Adrenal gland (tissue), 5 donors: ENCODE measurements around the gene RBM19.

Experiments
- CTCF ChIP-seq, 6 experiments: fragments of 450-650 bp in 4 of 6; fragments of 200-600 bp in 2 of 6; sonication (generic) in 1 of 6; IDR thresholded peaks; 1 replicate in 5 of 6; 2 replicates in 1 of 6; pipeline versions ENCODE4 v1.5.1 to v1.8.0; 2016 to 2021; ENCODE audit warnings: antibody characterized with exemption in 6 of 6, mild to moderate bottlenecking in 2 of 6, moderate library complexity in 1 of 6
- POLR2A ChIP-seq, 2 donors: fragments of 450-650 bp; IDR thresholded peaks; one replicate each; pipeline ENCODE4 v1.6.1; 2017; ENCODE audit warnings: antibody characterized with exemption in 2 of 2, mild to moderate bottlenecking in 2 of 2, moderate library complexity in 1 of 2
- donor health status: DM: no; HTN: no; CAD: no.

- TF ChIP-seq CTCF (IDR thresholded peaks at IDR 0.05) (no peak), POLR2A (IDR thresholded peaks at IDR 0.05) (no peak)
These were observed 37.2 kb upstream of the RBM19 start for GRCh38 chr12:114003286-114003685.
